BLaER1 treated with 17β-estradiol and CSF1 and Interleukin-3, amounts not matched to agents 10 nM and 100 nM (cell line): ENCODE measurements around the gene MTERF2.

ENCODE experiments used
- H3K27ac ChIP-seq, 11 experiments: shearing (Covaris generic); formaldehyde crosslinking; 2 replicates each; pipeline ENCODE4 v1.8.1; 2022
- H3K27me3 ChIP-seq, 11 experiments: shearing (Covaris generic); formaldehyde crosslinking; 2 replicates each; pipeline ENCODE4 v1.8.1; 2022
- H3K36me3 ChIP-seq, 11 experiments: shearing (Covaris generic); formaldehyde crosslinking; 2 replicates each; pipeline ENCODE4 v1.8.1; 2022
- H3K4me1 ChIP-seq, 10 experiments: shearing (Covaris generic); formaldehyde crosslinking; 2 replicates each; pipeline ENCODE4 v1.8.1; 2022
- H3K4me2 ChIP-seq, 11 experiments: shearing (Covaris generic); formaldehyde crosslinking; 2 replicates each; pipeline ENCODE4 v1.8.1; 2022
- H3K4me3 ChIP-seq, 10 experiments: shearing (Covaris generic); formaldehyde crosslinking; 2 replicates each; pipeline ENCODE4 v1.8.1; 2022
- H3K9ac ChIP-seq, 11 experiments: shearing (Covaris generic); formaldehyde crosslinking; 2 replicates each; pipeline ENCODE4 v1.8.1; 2022
- H3K9me3 ChIP-seq, 11 experiments: shearing (Covaris generic); formaldehyde crosslinking; replicated peaks in 1 of 11; 2 replicates each; pipeline ENCODE4 v1.8.1; 2022
- H4K20me1 ChIP-seq, 11 experiments: shearing (Covaris generic); formaldehyde crosslinking; 2 replicates each; pipeline ENCODE4 v1.8.1; 2022
- Cebpa-rat ChIP-seq, 11 experiments: shearing (Covaris generic); IDR thresholded peaks; 2 replicates each; pipeline ENCODE4 v1.8.1; 2022

MTERF2 gene

DNA sequence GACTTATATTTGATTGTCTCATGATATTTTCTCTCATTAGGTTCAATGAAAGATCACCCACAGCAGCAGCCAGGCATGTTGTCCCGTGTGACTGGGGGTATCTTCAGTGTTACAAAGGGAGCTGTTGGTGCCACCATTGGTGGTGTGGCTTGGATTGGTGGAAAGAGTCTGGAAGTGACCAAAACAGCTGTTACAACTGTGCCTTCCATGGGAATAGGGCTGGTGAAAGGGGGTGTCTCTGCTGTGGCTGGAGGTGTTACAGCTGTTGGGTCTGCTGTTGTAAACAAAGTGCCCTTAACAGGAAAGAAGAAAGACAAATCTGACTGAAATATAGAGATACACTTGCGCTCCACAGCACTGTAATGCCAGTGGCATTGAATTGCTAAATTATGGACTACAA is 15.9 kb downstream of the MTERF2 start:
- peaks cover 6 to 16% (median 13%) of the 10 kb centered on the region in 10 experiments; a peak in 18 of 20 replicates for H3K4me1 ChIP-seq
- no peaks in the 10 kb centered on the region for H3K9me3 ChIP-seq
- peaks cover 0 to 35% (median 4%) of the 10 kb centered on the region in 11 experiments; a peak in 12 of 22 replicates for H4K20me1 ChIP-seq
- H3K4me3 ChIP-seq, result no peak overlapping the region
- TF ChIP-seq Cebpa-rat (IDR thresholded peaks at IDR 0.05), result no peak
- H3K9ac ChIP-seq, result no peak overlapping the region
- H3K36me3 ChIP-seq, result peaks cover 58 to 96% (median 80%) of the 10 kb centered on the region in 11 experiments
- H3K27me3 ChIP-seq, result no peaks in the 10 kb centered on the region
- H3K27ac ChIP-seq, result no peak overlapping the region
- no peak overlapping the region for H3K4me2 ChIP-seq

DNA sequence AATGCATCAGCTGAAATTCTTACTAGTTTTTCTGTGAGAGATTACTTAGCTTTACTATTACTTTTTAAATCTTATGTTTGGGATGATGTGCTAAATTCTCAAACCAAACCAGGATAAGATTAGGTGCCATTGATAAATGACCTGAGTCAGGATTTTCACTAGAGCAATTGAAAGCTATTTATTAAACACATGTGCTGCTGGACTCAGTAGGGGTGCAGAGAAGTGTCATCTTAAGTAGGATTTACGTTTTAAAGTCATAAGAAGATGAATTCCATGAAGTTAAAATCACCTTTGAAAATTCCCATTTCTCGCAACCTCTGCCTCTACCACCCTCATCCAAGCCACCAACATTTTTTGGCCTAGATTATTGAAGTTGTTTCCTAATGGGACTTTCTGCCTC is 22.4 kb downstream of the MTERF2 start:
- Histone ChIP-seq H3K4me3 (no peak overlapping the region), H3K9me3 (no peaks in the 10 kb centered on the region), H3K27ac (no peak overlapping the region), H3K4me1 (no peaks in the 10 kb centered on the region; a peak in 2 of 20 replicates), H3K9ac (no peak overlapping the region), H3K36me3 (peaks cover 55 to 95% (median 82%) of the 10 kb centered on the region in 11 experiments), H3K27me3 (no peaks in the 10 kb centered on the region), H3K4me2 (no peak overlapping the region), H4K20me1 (peaks cover 3 to 76% (median 27%) of the 10 kb centered on the region in 11 experiments; a peak in 14 of 22 replicates)
- TF ChIP-seq Cebpa-rat (IDR thresholded peaks at IDR 0.05), result no peak

DNA sequence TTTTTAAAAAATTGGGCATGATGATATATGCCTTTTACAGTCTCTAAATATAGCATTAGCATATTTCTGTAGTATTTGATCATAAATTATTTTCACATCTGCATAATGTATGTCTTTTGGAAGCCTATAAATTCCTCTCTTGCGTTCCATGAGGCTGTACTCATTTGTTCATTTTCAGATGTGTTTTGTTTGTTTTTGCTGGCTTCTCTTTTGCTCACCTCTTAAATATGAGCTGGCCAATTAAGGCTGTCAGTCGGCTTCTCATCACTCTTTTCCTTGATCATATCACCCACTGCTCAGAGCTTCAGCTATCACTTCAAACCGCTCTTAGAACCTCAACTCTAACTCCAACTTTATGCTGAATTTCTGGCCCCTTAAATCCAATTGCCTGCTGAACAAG is 24.7 kb downstream of the MTERF2 start:
- TF ChIP-seq Cebpa-rat (IDR thresholded peaks at IDR 0.05), result no peak
- peaks cover 3 to 94% (median 31%) of the 10 kb centered on the region in 11 experiments; a peak in 14 of 22 replicates for H4K20me1 ChIP-seq

DNA sequence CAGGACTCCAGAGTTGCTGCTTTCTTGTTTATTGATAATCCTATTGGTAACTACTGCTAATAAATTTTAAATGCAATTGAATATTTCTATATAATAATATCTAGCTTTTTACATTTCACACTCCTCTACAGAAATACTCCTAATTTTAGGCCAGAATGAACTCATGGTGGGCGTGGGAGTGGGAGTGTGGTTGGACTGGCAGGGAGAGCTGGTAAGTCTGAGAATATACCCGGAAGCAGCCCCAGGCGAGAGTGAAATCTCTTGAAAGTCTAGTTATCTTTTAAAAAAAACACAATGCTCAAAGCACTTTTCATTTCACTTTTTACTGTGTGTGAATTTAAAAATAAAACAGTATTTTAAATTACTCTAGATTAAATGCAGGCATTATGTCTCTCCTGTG is 26.5 kb downstream of the MTERF2 start:
- Histone ChIP-seq H4K20me1 (peaks cover 0 to 79% (median 30%) of the 10 kb centered on the region in 11 experiments; a peak in 14 of 22 replicates), H3K9ac (no peak overlapping the region), H3K4me2 (no peak overlapping the region), H3K4me1 (peaks cover 11 to 21% (median 20%) of the 10 kb centered on the region in 10 experiments), H3K27me3 (no peaks in the 10 kb centered on the region), H3K27ac (no peak overlapping the region), H3K36me3 (peaks cover 27 to 64% (median 47%) of the 10 kb centered on the region in 11 experiments), H3K9me3 (no peaks in the 10 kb centered on the region), H3K4me3 (no peak overlapping the region)
- no peak for TF ChIP-seq Cebpa-rat (IDR thresholded peaks at IDR 0.05)

More for the DNA sequence above, 24.7 kb downstream of the MTERF2 start:
- peaks cover 41 to 82% (median 65%) of the 10 kb centered on the region in 11 experiments for H3K36me3 ChIP-seq
- H3K4me2 ChIP-seq, result no peak overlapping the region
- no peak overlapping the region for H3K9ac ChIP-seq
- H3K9me3 ChIP-seq, result no peaks in the 10 kb centered on the region
- H3K27me3 ChIP-seq, result no peaks in the 10 kb centered on the region
- peaks cover 11 to 21% (median 20%) of the 10 kb centered on the region in 10 experiments for H3K4me1 ChIP-seq
- H3K4me3 ChIP-seq, result no peak overlapping the region
- H3K27ac ChIP-seq, result no peak overlapping the region

DNA sequence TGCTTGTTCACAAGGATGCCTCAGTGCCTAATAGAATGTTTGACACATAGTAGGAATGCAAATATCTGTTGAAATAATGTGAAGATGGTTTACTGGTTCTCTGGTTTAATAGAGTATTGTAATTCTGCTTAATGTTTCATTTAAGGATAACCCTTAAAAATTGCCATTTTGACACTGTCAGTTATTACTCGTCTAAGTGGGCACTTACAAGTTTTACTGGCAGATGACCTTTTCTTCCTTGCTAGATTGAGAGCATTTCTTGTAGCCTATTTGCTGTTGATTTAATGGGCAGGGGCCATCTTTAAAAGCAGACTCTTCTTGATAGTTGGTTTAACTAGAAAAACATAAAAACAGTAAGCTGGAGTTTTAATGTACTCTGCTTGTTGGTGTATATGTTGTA is 29.4 kb downstream of the MTERF2 start:
- H3K27ac ChIP-seq, result peak overlapping the region in 10 of 11 experiments; percentile 80 to 95 (median 90); a peak in 21 of 22 replicates
- TF ChIP-seq Cebpa-rat (IDR thresholded peaks at IDR 0.05), result no peak
- peak overlapping the region; percentile 91 to 96 (median 93); a peak in 21 of 22 replicates for H3K9ac ChIP-seq

DNA sequence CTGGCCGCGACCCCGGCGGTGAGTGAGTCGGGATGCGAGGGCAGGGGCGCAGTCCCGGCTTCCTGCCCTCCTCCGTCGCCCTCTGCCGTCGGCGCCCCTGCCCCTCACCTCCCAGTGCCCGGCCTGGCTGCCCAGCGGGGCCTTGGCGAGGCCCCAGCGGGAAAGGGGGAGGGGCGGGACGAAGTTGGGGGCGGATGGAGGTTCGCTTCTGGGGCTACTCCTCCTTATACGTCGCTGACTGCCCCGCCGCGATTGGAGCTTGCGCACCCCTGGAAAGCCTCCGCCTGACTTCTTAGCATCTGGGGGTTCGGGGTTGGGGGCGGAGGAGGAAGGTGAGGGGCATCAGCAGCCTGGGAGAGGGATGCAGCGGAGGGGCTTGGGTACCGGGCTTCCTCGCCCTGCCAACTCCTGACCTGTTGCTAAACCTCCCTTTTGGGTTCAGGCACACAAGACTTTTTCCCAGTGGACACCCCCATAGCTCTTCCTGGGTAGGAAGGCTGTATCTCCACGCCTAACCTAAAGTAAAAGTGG is 30.8 kb downstream of the MTERF2 start:
- H3K4me1 ChIP-seq, result peaks cover 24 to 36% (median 31%) of the 10 kb centered on the region in 10 experiments
- H3K27ac ChIP-seq, result peak overlapping the region; percentile 80 to 95 (median 90)
- H3K9me3 ChIP-seq, result peaks cover 0 to 7% (median 0%) of the 10 kb centered on the region in 11 experiments; a peak in 8 of 22 replicates
- H3K4me3 ChIP-seq, result peak overlapping the region; percentile 87 to 95 (median 92)
- TF ChIP-seq Cebpa-rat (IDR thresholded peaks at IDR 0.05), result no peak
- H3K4me2 ChIP-seq, result peak overlapping the region; percentile 64 to 93 (median 88)
- peaks cover 0 to 37% (median 10%) of the 10 kb centered on the region in 11 experiments; a peak in 12 of 22 replicates for H4K20me1 ChIP-seq
- peaks cover 7 to 26% (median 13%) of the 10 kb centered on the region in 11 experiments; a peak in 15 of 22 replicates for H3K36me3 ChIP-seq
- peak overlapping the region; percentile 91 to 96 (median 93) for H3K9ac ChIP-seq
- no peaks in the 10 kb centered on the region for H3K27me3 ChIP-seq

More for the DNA sequence above, 29.4 kb downstream of the MTERF2 start:
- peaks cover 0 to 7% (median 0%) of the 10 kb centered on the region in 11 experiments; a peak in 8 of 22 replicates for H3K9me3 ChIP-seq
- peaks cover 0 to 50% (median 20%) of the 10 kb centered on the region in 11 experiments; a peak in 12 of 22 replicates for H4K20me1 ChIP-seq
- H3K4me1 ChIP-seq, result peaks cover 24 to 36% (median 31%) of the 10 kb centered on the region in 10 experiments
- peak overlapping the region; percentile 64 to 93 (median 88) for H3K4me2 ChIP-seq
- H3K4me3 ChIP-seq, result peak overlapping the region; percentile 87 to 95 (median 92)
- H3K36me3 ChIP-seq, result peaks cover 7 to 36% (median 20%) of the 10 kb centered on the region in 11 experiments; a peak in 19 of 22 replicates
- no peaks in the 10 kb centered on the region for H3K27me3 ChIP-seq

DNA sequence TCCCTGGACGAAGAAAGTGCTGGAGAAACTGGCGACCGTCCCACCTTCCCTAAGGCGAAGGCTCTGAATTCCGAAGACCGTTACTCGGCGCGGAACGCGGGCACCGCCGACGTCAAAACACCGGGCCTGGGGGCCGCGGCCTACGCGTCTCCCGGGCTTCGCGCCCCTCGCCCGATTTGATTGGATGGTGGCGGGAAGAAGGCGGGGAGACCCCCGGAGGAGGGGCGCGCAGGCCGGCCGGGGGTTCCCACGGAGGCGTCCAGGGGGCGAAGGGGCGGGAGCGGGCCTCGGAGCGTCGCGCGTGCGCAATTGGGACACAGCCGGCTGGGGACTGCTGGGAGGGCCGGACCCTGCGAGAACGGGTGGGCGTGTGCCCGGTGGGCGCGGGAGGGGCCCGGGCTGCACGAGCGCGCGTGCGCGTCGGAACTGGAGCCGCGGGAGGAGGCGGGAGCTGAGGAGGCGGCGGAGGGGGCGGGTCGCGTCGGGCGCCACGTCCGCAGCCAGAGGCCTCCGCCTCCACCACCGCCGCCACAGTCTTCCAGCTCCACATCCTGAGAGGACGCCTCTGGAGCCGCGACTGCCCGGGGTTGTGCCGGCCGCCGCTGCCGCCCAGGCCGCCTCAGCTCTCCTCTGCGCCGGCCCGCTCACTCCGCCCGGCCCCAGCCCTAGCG is 31.4 kb downstream of the MTERF2 start, which contains the start of gene TMEM263:
TMEM263 (plus strand) TSS at position 531 of the 671 bp plus-strand sequence. CDS start 11,210 bp downstream, outside the sequence.
- Histone ChIP-seq H3K4me1 (peaks cover 24 to 36% (median 31%) of the 10 kb centered on the region in 10 experiments), H3K4me3 (peak within 1 kb of the TSS; percentile 87 to 95 (median 92)), H4K20me1 (peaks cover 0 to 31% (median 7%) of the 10 kb centered on the region in 11 experiments; a peak in 11 of 22 replicates), H3K36me3 (peaks cover 2 to 20% (median 8%) of the 10 kb centered on the region in 11 experiments; a peak in 14 of 22 replicates), H3K4me2 (peak within 1 kb of the TSS; percentile 64 to 93 (median 89)), H3K27me3 (no peaks in the 10 kb centered on the region), H3K9ac (peak within 1 kb of the TSS; percentile 91 to 96 (median 93)), H3K27ac (peak within 1 kb of the TSS; percentile 80 to 95 (median 90)), H3K9me3 (peaks cover 0 to 12% (median 3%) of the 10 kb centered on the region in 11 experiments; a peak in 9 of 22 replicates)
- no peak for TF ChIP-seq Cebpa-rat (IDR thresholded peaks at IDR 0.05)

DNA sequence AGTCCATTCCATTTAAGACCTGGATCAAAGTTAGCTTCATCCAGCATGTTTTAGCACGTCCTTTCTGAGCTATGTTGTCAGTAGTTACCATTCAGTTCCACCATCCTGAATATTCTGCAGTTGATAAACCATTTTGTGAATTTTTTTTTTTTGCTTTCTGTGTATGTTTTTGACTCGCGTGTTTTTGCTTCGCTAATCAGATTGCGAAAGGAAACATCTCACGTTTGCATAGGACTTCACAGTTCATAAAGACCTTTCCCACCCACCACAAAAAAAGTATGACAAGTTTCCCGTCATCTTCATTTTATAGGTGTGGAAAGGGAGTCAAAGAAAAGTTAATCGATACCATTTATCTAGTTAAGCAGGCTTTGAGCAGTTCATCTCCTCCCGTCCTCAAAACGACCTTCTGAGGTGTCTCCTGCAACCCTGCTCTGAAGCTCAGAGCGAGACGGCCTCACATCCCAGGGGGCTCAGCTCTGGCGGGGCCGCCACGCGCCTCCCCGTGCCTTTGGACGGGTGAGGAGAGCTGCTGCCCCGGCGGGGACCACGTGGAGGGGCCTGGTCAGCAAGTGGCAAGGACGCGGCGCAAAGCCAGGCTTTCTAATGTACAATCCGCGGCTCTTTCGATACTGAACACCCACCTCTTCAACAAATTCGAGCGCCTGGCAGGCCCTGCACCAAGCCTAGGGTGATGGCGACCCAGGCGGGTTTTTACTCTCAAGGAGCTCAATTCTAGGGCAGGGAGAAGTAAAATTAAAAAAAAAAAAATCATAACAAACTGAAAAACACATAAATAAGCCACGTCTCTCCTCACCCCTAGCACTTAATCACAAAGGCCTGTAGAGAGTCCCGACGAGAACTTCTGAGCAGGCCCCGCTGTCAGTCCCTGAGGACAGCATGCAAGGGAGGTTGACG is 32.2 kb downstream of the MTERF2 start:
- TF ChIP-seq Cebpa-rat (IDR thresholded peaks at IDR 0.05), result no peak
- H3K4me1 ChIP-seq, result peaks cover 24 to 36% (median 31%) of the 10 kb centered on the region in 10 experiments
- peak overlapping the region; percentile 64 to 93 (median 85) for H3K4me2 ChIP-seq
- H3K36me3 ChIP-seq, result peaks cover 0 to 12% (median 5%) of the 10 kb centered on the region in 11 experiments; a peak in 8 of 22 replicates
- H4K20me1 ChIP-seq, result peaks cover 0 to 25% (median 7%) of the 10 kb centered on the region in 11 experiments; a peak in 11 of 22 replicates
- H3K9me3 ChIP-seq, result peaks cover under 1 to 20% (median 9%) of the 10 kb centered on the region in 11 experiments
- H3K9ac ChIP-seq, result peak overlapping the region; percentile 91 to 96 (median 93)
- peak overlapping the region; percentile 87 to 95 (median 92) for H3K4me3 ChIP-seq
- H3K27ac ChIP-seq, result peak overlapping the region; percentile 80 to 95 (median 90)
- H3K27me3 ChIP-seq, result no peaks in the 10 kb centered on the region
